HG03175 (cell line): ENCODE measurements around the gene BOLA3.
A peak's percentile ranks its signal among the peaks of the same experiment; 100 is the strongest.
"Not testable (repeated sequence)": the region's sequence is repeated elsewhere in the genome, so short reads cannot be mapped to it uniquely, and the experiment has no call there.

Experiments used
- ATAC-seq: cut with Tn5 transposase; IDR thresholded peaks from one replicate; pipeline ENCODE4 v1.9.1; 2021; ENCODE audit warnings: mild to moderate bottlenecking, moderate library complexity; ENCODE audit not compliant: unreplicated experiment

BOLA3 gene, protein sequence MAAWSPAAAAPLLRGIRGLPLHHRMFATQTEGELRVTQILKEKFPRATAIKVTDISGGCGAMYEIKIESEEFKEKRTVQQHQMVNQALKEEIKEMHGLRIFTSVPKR

DNA sequence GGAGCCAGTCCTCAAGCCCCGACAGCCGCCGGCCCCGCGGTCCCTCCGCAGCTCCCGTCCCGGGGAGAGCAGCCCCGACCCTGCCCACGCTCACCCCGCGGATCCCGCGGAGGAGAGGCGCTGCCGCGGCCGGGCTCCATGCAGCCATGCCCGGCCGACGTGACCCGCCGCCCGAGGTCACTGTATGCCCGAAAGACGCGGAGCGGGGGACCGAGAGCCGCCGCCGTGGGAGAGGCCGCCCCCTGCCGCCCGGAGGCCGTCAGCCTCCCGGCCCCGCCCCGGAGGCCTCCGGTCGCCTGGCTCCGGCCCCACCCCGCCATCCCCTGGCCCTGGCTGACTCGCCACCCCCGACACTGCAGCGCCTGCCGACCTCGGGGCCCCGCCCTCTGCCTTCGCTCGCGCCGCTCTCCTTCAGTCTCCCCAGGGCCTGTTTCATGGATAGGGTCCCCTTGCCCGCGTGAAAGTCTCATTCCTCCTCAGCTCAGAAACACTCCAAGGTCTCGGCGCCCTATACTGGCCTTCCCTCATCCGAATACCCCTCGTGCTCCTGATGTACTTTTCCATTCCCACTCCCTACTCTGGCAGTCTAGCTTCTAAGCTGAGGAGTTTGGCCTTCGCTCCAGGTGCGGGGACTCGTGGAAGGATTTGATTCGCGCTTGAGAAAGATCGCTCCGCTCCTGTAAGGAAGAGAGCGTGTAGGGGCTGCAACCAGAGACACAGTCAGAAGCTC lies at the start of gene BOLA3:
TSS of gene BOLA3 (minus strand) at position 186 of the 730 bp plus-strand sequence. CDS start at position 148, 38 bp downstream.
- ATAC-seq = peak; percentile 93

DNA sequence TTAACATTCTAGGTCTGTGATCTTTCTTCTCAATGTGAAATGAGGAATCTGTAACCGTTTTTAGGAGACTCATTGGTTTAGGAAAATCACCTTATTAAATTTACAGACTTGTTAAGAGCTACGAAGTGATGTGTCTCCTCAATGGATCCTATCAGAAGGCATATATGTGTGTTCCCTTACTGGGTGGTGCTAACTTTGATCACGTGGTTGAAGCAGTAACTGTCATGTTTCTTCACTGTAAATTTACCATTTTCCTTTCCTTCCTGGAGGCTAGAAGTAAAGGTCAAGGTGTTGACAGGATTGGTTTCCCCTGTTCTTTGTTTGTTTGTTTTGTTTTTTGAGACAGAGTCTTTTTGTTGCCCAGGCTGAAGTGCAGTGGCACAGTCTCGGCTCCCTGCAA lies 49.3 kb upstream of the BOLA3 start:
- ATAC-seq = no peak

DNA sequence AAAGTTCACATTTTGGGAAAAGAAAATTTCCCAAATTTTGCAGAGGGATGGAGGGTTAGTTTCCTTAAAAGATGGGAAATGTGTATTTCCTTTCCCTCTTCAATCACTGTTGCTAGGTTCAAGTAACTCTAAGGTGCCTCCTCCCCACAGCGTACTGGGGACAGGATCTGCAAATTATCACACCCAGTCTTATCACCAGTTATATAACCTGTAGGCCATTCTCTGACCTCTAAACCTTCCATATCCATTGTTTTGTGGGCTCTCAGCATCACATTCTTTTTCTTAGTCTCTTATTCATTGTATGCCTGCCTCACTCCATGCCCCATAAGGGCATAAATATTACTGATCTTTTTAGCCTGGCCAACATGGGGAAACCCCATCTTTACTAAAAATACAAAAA lies 47.1 kb upstream of the BOLA3 start:
- ATAC-seq = no peak

DNA sequence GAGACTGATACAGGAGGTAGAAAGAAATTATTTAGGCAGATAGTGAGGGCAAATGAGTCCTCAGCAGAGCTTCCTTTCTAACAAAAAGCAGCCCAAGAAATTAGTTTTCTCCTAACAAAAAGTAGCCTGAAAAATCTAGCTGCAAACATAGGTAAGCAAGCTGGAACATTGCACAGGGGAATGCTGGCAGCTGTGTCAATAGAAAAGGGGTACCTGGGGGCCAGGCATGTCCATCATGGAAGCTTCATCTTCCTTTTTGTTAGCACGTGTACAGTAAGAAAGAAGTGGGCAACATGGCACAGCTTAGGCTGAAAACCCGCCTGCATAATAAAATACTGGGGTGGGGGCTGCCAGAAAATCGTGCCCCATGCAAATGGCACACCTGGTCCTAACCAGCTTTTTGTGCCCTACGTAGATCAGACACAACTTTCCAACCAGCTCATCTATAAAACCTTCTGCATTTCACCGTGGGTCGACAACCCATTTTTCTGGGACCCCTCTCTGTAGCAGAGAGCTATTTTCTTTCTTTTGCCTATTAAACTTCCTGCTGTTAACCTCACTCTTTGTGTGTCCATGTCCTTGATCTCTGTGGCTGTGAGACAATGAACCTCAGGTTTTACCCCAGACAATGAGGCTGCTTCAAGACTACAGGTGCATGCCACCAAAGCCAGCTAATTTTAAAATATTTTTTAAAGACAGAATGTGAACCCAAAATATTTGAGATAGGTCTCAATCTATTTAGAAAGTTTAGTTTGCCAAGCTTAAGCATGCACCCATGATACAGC lies 44.1 kb upstream of the BOLA3 start:
- ATAC-seq = no peak

DNA sequence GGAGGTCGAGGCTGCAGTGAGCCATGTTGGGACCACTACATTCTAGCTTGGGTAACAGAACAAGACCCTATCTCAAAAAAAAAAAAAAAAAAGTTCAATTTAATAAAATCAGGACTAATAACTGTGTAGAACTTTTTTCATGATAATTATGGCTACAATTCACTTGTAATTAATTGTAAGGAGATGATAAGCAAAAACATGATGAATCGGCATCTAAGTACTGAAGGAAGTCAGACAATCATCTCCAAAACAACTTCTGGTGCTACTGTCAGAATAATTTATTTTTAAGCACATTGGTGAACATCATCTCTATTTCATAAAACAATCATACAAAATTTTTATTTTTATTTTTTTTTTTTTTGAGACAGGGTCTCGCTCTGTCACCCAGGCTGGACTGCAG lies 41.0 kb upstream of the BOLA3 start:
- ATAC-seq = no peak

DNA sequence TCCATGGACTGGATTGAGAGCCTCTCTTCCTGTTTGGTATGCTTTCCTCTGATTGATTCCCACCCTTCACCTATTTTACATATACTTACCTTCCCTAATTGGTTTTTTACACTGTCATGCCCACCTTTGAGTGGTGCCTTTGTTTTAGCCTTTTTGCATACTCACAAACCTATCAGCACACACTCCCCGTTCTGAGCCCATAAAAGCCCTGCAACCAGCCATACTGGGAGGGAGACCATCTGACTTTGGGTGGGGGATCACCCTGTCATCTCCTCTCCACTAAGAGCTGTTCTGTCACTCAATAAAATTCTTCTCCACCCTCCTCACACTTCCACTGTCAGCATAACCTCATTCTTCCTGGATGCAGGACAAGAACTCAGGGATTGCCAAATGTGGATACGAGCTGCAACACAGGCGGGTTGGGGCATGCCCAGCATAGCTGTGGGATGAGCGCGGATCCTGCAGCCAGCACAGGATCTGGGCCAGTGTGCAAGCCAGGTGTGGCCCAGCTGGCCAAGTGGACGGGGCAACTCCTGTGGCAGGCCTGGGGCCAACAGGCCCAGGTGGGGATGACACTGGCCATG lies 40.4 kb upstream of the BOLA3 start:
- no peak for ATAC-seq

DNA sequence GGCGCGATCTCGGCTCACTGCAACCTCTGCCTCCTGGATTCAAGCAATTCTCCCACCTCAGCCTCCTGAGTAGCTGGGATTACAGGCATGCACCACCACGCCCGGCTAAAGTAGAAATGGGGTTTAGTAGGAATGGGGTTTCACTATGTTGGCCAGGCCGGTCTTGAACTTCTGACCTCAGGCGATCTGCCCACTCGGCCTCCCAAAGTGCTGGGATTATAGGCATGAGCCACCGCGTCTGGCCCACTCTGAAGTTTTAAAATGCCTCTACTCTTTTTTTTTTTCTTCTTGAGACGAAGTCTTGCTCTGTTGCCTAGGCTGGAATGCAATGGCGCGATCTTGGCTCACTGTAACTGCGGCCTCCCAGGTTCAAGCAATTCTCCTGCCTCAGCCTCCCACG lies 39.0 kb upstream of the BOLA3 start:
- not testable (repeated sequence) for ATAC-seq

DNA sequence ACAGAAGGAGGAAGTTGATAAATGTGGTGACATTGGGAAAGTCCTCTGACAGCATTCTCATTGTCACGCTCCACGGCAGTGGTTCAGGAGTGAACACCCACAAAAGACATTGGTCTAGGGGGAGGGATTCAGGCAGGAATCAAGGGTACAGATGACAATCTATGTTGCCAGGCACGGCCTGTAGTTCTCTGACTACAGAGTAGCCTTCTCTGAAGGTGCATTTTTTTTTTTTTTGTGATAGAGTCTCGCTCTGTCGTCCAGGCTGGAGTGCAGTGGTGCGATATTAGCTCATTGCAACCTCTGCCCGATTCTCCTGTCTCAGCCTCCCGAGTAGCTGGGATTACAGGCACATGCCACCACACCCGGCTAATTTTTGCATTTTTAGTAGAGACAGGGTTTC lies 38.3 kb upstream of the BOLA3 start:
- ATAC-seq = peak; percentile 66

DNA sequence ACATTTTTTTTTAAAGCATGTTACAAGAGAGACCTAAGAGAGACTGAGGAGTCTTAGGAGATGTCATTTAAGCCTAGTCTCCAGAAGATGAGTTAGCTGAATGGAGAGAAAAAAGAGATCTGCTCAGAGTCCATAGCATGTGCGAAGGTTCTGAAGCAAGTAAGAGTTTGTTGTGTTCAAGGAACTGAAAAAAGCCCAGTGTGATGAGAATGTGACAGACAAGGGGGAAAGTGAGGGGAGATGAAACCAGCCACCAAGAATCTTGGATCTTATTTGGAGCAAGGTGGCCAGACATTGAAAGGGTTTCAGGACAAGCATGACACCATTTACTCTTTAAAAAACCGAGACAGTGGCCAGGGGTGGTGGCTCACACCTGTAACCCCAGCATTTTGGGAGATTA lies 36.2 kb upstream of the BOLA3 start:
- no peak for ATAC-seq

DNA sequence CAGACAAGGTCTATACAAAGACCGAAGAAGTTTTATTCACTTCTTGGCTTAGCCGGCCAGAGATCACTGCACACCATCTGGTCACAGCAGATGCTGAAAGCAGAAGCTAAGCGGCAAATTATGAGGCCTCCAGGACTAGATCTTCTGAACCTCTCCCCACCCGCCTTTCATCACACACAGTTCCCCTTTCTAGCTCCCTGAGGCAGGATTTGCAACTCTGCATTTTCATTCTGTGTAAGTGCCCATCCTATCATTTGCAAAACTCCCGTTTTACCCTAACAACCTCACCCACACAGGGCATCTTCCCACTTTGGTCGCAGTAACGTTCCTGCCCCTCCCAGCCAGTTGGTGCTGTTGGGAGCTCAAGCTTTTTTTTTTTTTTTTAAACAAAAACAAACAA lies 34.0 kb upstream of the BOLA3 start:
- peak; percentile 27 for ATAC-seq

DNA sequence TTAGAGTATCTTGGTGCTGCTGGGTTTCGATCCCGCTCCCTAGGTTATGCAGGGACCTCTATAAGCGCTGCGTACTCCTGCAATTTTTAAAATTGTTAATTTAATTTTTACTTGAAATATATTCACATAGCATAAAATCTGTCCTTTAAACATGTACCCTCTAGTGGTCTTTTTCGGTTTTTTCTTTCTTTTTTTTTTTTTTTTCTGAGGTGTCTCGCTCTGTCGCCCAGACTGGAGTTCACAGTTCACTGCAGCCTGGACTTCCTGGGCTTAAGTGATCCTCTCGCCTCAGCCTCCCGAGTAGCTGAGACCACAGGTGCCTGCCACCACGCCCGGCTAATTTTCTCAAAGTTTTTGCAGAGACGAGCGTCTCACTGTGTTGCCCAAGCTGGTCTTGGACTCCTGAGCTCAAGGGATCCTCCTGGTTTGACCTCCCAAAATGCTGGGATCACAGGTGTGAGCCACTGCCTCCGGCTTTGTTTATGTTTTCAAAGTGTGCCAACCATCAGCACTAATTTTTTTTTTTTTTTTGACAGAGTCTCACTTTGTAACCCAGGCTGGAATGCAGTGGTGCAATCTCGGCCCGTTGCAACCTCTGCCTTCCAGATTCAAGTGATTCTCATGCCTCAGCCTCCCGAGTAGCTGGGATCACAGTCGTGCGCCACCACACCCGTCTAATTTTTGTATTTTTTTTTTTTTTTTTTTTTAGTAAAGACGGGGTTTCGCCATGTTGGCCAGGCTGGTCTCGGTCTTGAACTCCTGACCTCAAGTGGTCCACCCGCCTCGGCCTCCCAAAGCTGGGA lies 31.6 kb upstream of the BOLA3 start:
- ATAC-seq = peak; percentile 18

DNA sequence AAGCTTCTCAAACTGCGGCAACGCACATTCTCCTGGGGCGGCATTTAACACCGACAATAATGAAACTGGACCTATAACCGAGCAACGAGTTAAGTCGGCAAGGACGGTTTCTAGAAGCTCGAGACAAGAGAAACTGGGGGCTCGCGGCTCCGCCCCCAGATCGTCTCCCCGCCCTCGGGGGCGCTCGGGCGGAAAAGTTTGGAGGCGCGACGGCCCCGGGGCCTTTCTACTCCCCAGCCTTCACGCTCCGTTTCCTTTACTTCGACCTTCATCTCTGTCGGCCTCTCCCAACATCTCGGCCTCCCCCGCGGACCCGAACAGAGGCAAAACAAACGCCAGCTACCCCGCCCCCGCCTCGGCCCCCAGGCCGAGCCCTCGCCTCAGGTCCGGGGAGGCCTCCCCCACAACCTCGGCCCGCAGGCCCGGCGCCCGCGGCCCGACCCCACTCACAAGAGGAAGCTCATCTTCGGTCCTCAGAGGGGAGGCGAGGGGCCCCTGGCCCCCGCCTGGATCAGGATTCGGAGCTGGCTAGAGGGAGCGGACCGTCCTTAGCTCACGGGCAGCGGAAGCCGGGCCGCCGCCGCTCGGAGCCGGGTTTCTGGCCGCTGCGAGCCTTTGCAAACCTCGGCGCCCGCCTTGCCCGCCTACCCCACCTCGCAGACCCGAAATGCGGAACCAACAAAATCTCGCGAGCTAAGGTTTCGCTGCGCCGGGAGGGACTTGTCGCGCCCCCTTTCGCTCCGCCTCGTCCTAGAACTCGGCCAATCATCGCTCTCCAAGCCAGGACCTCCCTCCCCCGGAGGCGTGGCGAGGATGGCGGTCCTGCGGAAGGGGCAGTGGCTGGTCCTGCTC lies 30.7 kb upstream of the BOLA3 start, which contains the start of gene MOB1A:
TSS of gene MOB1A (minus strand) at position 669 of the 852 bp plus-strand sequence. CDS start at position 464, 205 bp downstream.
- peak; percentile 82 for ATAC-seq

DNA sequence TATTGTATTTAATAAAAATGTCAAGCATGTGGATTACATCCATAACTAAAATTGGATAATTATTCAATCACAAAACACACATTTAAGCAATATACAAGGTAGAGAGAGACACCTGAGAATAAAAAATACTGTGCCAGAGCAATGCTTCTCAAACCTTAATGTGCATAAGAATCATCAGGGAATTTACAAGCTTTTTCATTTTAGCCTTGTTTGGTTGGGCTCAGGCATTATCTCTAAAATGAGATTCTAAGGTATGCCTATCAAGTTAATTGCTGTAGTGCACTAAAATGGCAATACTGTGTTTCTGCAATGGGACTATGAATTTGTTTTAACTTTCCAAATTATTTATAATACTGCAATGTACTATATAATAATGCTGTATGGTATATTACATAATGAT lies 30.0 kb upstream of the BOLA3 start:
- ATAC-seq = no peak

DNA sequence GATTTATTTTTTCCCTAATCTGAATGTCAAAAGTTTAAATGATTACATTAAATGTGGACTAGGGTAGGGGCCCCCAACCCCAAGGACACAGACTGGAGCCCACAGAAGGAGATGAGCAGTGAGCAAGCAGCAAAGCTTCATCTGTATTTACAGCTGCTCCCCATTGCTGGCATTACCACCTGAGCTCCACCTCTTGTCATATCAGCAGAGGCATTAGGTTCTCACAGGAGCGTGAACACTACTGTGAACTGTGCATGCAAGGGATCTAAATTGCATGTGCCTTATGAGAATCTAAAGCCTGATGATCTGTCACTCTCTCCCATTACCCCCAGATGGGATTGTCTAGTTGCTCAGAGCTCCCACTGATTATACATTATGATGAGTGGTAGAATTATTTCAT lies 27.2 kb upstream of the BOLA3 start:
- no peak for ATAC-seq

DNA sequence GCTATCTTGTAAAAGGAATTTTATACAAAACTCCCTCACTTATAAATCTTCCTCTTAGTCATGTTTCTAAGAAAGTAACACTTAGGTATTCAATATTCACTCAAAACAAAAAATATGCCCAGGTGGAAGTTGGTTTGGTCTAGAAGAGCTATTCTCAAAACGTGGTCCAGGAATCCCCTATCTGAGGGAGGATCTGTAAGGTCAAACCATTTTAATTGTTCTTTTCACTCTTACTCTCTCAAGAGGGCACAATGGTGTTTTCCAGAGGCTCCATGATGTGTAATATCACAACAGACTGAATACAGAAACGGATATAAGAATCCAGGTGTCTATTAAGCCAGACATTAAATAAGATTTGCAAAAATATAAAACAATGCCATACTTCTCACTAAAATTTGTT lies 21.0 kb upstream of the BOLA3 start:
- ATAC-seq = no peak

DNA sequence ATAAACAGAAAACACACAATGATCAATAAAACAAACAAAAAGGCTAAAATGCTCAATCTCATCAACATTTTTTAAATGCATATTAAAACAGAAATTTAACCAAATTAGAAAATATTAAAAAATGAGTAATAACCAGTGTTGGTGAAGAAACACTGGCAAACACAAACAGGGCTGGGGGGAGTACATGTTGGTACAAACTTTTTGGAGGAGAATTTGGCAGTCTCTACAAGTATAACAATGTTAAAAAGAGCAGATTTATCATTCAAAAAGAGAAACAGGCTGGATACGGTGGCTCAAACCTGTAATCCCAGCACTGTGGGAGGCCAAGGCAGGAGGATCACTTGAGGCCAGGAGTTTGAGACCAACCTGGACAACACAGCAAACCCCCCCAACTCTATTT lies 17.0 kb upstream of the BOLA3 start:
- no peak for ATAC-seq

DNA sequence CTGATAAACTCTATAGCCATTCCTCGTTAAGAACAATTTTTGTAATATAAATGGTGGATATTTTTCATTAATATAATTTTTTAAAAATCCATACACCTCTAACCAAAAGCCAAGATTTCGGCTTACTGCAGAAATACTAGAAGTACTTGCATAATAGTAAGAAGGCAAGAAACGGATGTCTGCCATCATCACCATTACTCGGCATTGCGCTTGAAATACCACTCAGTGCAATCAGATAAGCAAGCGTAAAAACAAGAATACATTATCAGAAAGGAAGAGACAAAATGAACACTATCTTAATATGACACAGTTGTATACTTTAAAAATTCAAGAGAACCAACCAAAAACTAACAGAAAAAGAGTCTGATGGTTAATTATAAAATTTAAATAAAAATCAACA lies 15.2 kb upstream of the BOLA3 start:
- ATAC-seq = no peak

DNA sequence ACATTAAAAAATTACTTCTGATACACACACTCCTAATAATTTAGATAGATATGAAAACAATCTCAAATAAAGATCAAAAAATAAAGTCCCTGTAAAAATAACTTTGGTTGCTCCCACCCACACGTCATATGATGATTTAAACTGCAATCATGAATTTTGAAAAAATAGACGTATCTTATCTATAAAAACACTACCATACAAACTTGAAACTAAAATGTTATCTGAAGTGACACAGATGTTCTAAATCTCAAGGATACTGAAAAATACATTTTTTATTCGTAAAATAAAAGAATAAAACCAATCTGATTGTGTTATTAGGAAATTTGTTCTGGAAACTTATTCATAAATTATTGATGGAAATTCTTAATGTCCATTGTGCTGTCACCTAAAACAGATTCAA lies 8.1 kb upstream of the BOLA3 start:
- no peak for ATAC-seq

DNA sequence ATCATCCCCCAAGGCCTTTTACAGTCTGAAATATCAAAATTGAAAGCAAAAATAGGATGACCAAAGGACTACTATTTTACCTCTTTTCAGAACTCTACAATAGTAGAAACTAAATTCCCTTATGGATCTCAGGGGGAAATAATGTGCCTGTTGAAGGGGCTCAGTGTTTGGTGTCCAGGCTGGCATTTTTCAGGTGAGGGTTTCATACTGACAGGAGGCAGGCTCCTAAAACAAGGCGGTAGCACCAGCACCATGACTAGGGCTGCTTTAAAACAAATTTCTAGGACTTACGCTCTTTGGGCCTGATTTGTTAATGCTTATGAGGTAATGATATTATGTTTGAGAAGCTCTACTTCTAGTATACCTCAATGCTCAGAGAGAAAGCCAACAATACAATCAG lies 5.2 kb upstream of the BOLA3 start:
- ATAC-seq = no peak
